ENCODE results near the gene CCT3.
A peak's percentile ranks its signal among the peaks of the same experiment; 100 is the strongest.

- TF ChIP-seq TAF1 (IDR thresholded peaks at IDR 0.05; ENCODE audit: borderline replicate concordance, low read depth, low read length) (no peak), ATF2 (IDR thresholded peaks at IDR 0.05; ENCODE audit: low read length) (no peak), POLR2A (IDR thresholded peaks at IDR 0.05; ENCODE audit: low read depth, low read length) (no peak), ELK1 (IDR thresholded peaks at IDR 0.05; ENCODE audit: low read depth, low read length) (no peak), CTCF (IDR thresholded peaks at IDR 0.05 in 2 of 3, conservative IDR thresholded peaks at IDR 0.05 in 1 of 3; ENCODE audit: control insufficient read depth in 2 of 3, extremely low read depth in 1 of 3, insufficient read depth in 1 of 3, low read depth in 3 of 3, low read length in 3 of 3) (peak; percentile 89 to 98 (median 95); a peak in 5 of 6 replicates)
- TF ChIP-seq, protein P1, sequence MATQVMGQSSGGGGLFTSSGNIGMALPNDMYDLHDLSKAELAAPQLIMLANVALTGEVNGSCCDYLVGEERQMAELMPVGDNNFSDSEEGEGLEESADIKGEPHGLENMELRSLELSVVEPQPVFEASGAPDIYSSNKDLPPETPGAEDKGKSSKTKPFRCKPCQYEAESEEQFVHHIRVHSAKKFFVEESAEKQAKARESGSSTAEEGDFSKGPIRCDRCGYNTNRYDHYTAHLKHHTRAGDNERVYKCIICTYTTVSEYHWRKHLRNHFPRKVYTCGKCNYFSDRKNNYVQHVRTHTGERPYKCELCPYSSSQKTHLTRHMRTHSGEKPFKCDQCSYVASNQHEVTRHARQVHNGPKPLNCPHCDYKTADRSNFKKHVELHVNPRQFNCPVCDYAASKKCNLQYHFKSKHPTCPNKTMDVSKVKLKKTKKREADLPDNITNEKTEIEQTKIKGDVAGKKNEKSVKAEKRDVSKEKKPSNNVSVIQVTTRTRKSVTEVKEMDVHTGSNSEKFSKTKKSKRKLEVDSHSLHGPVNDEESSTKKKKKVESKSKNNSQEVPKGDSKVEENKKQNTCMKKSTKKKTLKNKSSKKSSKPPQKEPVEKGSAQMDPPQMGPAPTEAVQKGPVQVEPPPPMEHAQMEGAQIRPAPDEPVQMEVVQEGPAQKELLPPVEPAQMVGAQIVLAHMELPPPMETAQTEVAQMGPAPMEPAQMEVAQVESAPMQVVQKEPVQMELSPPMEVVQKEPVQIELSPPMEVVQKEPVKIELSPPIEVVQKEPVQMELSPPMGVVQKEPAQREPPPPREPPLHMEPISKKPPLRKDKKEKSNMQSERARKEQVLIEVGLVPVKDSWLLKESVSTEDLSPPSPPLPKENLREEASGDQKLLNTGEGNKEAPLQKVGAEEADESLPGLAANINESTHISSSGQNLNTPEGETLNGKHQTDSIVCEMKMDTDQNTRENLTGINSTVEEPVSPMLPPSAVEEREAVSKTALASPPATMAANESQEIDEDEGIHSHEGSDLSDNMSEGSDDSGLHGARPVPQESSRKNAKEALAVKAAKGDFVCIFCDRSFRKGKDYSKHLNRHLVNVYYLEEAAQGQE (IDR thresholded peaks at IDR 0.05; ENCODE audit: low read depth, low read length): no peak
These were observed 18.9 kb upstream of the CCT3 start for GRCh38 chr1:156356875-156357534.

All from GM12878 (cell line).